ENCODE measurements around the gene SLC38A8. TPM values are rescaled to one million over a fixed set of nuclear protein-coding genes. Genes with fewer than 3 reads are reported as not detected.

Gene SLC38A8
- total RNA-seq, 1 experiment from 2014 or later = not detected

DNA sequence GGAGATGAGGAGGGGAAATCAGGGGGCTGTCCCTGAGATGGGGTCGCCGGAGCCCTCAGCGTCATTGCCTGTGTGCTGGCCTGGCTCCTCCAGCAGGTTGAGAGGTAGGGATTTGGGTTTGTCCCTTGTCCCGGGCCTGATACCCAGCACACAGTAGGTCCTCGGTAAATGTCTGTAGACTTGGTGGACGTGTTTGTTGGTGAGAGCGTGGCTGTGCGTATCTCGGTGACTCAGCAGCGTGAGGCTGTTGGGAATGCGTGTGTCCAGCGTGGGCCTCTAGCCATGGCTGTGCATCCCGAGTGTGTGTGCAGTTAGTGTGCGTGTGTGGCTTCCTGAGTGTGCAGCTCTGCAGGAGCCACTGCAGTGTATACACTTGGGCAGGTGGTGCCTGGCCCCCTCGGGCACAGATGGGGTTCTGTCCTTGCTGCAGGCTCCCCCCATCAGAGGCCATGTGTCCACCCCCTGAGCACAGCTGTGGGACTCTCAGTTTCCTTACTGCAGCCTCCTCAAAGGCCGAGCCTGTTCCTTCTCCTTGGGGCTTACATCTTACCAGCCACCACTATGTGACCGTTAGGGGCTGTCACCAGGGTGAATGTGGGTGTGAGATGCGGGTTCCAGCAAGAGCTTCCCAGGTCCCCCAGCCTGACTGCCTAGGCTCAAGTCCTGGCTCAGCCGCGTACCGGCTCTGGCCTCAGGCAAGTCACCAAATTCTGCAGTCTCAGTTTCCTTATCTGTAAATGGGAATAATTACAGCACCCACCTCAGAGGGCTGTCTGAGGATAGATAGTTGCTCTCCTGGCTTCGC is 68.8 kb downstream of the SLC38A8 start:
- no peak for ATAC-seq
- CTCF ChIA-PET = no interaction called here
- no TSS peak for BruUV-seq (replicated peaks)
- Histone ChIP-seq H3K9me3 (ENCODE audit: control insufficient read depth, insufficient read depth, low read depth, low read length) (no peaks in the 10 kb centered on the region), H3K4me3 (ENCODE audit: low read depth in 2 of 2, low read length in 2 of 2) (no peak overlapping the region), H3K4me1 (ENCODE audit: control insufficient read depth, insufficient read depth, low read length) (no peaks in the 10 kb centered on the region), H3K36me3 (ENCODE audit: control insufficient read depth, insufficient read depth, low read length) (no peaks in the 10 kb centered on the region), H3K27ac (ENCODE audit: low read length) (no peak overlapping the region), H3K27me3 (ENCODE audit: control insufficient read depth, insufficient read depth, low read length) (no peaks in the 10 kb centered on the region)
- intact Hi-C loops (cut with micrococcal nuclease; ENCODE audit: unreplicated experiment) (no loop called here), in situ Hi-C loops (cut with HindIII; ENCODE audit: low pct_unique_long_range_greater_than_20kb, low sequenced_read_pairs) (no loop called here)
- no peak for DNase-seq (ENCODE audit: low read depth, low spot score)
- POLR2A ChIA-PET = no interaction called here
- no peak for TF ChIP-seq TCF7L2 (IDR thresholded peaks at IDR 0.05; ENCODE audit: low read depth, low read length)

DNA sequence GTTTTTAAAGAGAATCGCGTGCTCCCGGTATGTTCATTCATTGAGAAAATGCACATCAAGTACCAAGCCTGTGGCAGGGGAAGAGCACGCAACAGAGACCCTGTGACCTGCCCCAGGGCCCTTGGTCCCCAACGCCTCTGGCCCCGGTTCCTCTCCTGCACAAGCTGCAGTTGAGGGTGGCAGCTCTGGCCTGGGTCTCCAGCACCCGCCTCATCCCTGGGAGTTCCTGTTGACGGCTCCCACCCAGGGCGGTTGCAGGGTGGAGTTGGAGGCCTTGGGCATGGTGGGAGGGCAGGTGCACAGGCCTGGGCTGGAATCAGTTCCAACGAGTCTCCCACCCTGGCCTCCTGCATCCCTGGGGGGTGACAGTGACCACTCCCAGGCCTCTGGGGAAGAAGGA is 69.5 kb downstream of the SLC38A8 start:
- BruUV-seq (replicated peaks) = no TSS peak
- no peaks in the 10 kb centered on the region for H3K9me3 ChIP-seq (ENCODE audit: control insufficient read depth, insufficient read depth, low read depth, low read length)
- TF ChIP-seq, protein P1, sequence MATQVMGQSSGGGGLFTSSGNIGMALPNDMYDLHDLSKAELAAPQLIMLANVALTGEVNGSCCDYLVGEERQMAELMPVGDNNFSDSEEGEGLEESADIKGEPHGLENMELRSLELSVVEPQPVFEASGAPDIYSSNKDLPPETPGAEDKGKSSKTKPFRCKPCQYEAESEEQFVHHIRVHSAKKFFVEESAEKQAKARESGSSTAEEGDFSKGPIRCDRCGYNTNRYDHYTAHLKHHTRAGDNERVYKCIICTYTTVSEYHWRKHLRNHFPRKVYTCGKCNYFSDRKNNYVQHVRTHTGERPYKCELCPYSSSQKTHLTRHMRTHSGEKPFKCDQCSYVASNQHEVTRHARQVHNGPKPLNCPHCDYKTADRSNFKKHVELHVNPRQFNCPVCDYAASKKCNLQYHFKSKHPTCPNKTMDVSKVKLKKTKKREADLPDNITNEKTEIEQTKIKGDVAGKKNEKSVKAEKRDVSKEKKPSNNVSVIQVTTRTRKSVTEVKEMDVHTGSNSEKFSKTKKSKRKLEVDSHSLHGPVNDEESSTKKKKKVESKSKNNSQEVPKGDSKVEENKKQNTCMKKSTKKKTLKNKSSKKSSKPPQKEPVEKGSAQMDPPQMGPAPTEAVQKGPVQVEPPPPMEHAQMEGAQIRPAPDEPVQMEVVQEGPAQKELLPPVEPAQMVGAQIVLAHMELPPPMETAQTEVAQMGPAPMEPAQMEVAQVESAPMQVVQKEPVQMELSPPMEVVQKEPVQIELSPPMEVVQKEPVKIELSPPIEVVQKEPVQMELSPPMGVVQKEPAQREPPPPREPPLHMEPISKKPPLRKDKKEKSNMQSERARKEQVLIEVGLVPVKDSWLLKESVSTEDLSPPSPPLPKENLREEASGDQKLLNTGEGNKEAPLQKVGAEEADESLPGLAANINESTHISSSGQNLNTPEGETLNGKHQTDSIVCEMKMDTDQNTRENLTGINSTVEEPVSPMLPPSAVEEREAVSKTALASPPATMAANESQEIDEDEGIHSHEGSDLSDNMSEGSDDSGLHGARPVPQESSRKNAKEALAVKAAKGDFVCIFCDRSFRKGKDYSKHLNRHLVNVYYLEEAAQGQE (IDR thresholded peaks at IDR 0.05; ENCODE audit: insufficient read depth in 1 of 2, low read depth in 2 of 2, low read length in 1 of 2) = no peak
- TF ChIP-seq TCF7L2 (IDR thresholded peaks at IDR 0.05; ENCODE audit: low read depth, low read length) = no peak
- TF ChIP-seq POLR2AphosphoS5 (IDR thresholded peaks at IDR 0.05; ENCODE audit: low read depth, low read length) = no peak
- TF ChIP-seq SIN3A (IDR thresholded peaks at IDR 0.05; ENCODE audit: borderline replicate concordance, insufficient read depth, low read depth, low read length) = no peak
- TF ChIP-seq, protein P2, sequence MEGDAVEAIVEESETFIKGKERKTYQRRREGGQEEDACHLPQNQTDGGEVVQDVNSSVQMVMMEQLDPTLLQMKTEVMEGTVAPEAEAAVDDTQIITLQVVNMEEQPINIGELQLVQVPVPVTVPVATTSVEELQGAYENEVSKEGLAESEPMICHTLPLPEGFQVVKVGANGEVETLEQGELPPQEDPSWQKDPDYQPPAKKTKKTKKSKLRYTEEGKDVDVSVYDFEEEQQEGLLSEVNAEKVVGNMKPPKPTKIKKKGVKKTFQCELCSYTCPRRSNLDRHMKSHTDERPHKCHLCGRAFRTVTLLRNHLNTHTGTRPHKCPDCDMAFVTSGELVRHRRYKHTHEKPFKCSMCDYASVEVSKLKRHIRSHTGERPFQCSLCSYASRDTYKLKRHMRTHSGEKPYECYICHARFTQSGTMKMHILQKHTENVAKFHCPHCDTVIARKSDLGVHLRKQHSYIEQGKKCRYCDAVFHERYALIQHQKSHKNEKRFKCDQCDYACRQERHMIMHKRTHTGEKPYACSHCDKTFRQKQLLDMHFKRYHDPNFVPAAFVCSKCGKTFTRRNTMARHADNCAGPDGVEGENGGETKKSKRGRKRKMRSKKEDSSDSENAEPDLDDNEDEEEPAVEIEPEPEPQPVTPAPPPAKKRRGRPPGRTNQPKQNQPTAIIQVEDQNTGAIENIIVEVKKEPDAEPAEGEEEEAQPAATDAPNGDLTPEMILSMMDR (IDR thresholded peaks at IDR 0.05) = no peak
- in situ Hi-C loops (cut with HindIII; ENCODE audit: low pct_unique_long_range_greater_than_20kb, low sequenced_read_pairs) (no loop called here), intact Hi-C loops (cut with micrococcal nuclease; ENCODE audit: unreplicated experiment) (no loop called here)
- no peak overlapping the region for H3K4me3 ChIP-seq (ENCODE audit: low read depth in 2 of 2, low read length in 2 of 2)
- no peaks in the 10 kb centered on the region for H3K27me3 ChIP-seq (ENCODE audit: control insufficient read depth, insufficient read depth, low read length)
- H3K4me1 ChIP-seq (ENCODE audit: control insufficient read depth, insufficient read depth, low read length) = no peaks in the 10 kb centered on the region
- no peak for DNase-seq (ENCODE audit: low read depth, low spot score)
- H3K36me3 ChIP-seq (ENCODE audit: control insufficient read depth, insufficient read depth, low read length) = no peaks in the 10 kb centered on the region
- CTCF ChIA-PET = no interaction called here
- POLR2A ChIA-PET = no interaction called here
- no peak overlapping the region for H3K27ac ChIP-seq (ENCODE audit: low read length)
- no peak for ATAC-seq

DNA sequence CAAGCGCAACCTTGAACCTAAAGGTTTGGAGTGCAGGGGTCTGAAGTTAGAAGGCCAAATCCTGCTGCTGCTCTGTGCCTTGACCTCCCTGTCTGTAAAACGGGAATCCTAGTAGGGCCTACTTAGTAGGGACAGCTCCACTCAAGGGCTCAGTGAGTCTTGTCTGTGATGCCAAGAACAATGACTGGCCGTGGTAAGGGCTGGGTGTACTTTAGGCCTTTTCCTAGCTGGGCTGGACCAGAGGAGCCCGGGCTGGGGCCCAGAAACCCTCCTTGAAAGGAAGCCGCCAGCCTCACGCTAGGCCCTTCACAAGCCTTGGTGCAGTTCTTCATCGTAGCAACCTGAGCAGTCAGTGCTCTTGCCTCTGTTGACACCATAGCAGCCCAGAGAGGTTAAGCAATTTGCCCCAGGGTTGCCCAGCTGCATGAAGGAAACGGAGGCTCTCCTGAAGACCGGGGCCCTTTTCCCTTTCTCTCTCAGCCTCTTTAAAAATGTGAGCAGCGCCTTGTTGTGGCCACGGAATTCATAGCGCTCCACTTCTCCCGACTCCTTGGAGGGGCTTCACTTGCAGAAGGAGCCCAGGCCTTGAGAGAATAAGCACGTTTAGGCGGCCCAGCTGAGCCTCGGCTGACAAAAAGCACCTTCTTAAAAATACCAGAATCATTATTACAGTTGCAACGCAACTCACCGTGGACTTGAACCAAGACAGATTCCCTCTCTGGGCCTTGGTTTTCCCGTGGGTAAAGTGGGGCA is 70.2 kb downstream of the SLC38A8 start:
- no peaks in the 10 kb centered on the region for H3K36me3 ChIP-seq (ENCODE audit: control insufficient read depth, insufficient read depth, low read length)
- BruUV-seq (replicated peaks) = no TSS peak
- H3K4me3 ChIP-seq (ENCODE audit: low read depth in 2 of 2, low read length in 2 of 2) = no peak overlapping the region
- no peak for DNase-seq (ENCODE audit: low read depth, low spot score)
- ChIA-PET CTCF (no interaction called here), POLR2A (no interaction called here)
- no peaks in the 10 kb centered on the region for H3K27me3 ChIP-seq (ENCODE audit: control insufficient read depth, insufficient read depth, low read length)
- no peaks in the 10 kb centered on the region for H3K9me3 ChIP-seq (ENCODE audit: control insufficient read depth, insufficient read depth, low read depth, low read length)
- intact Hi-C loops (cut with micrococcal nuclease; ENCODE audit: unreplicated experiment) = no loop called here
- TF ChIP-seq POLR2AphosphoS5 (IDR thresholded peaks at IDR 0.05; ENCODE audit: low read depth, low read length) (no peak), TCF7L2 (IDR thresholded peaks at IDR 0.05; ENCODE audit: low read depth, low read length) (no peak), SIN3A (IDR thresholded peaks at IDR 0.05; ENCODE audit: borderline replicate concordance, insufficient read depth, low read depth, low read length) (no peak)
- TF ChIP-seq, protein P2 (IDR thresholded peaks at IDR 0.05) = no peak
- TF ChIP-seq, protein P1 (IDR thresholded peaks at IDR 0.05; ENCODE audit: insufficient read depth in 1 of 2, low read depth in 2 of 2, low read length in 1 of 2) = no peak
- H3K27ac ChIP-seq (ENCODE audit: low read length) = no peak overlapping the region
- H3K4me1 ChIP-seq (ENCODE audit: control insufficient read depth, insufficient read depth, low read length) = no peaks in the 10 kb centered on the region
- ATAC-seq = no peak
- in situ Hi-C loops (cut with HindIII; ENCODE audit: low pct_unique_long_range_greater_than_20kb, low sequenced_read_pairs) = no loop called here

All from Panc1 (cell line).